ENCODE measurements around the gene GPC6.

The GPC6 gene

DNA sequence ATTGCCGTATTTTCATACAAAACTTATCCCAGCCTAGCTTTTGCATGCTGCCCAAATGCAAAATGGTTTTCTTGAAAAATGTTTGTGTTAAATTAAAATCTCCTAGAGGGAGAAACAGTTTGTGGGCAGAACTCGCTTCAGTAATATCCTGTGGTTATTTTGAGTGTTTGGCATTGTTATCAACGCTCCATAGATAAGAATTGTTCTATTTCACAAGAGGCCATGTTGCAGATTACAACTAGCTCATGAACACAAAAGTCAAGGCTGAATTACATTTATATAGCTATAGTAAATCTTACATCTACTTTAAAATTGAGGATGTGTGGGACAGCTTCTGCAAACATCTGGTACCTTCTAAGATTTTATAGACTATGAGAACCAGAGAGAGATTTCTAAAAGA lies 805.0 kb downstream of the GPC6 start:
- DNase-seq (ENCODE audit: extremely low spot score) = no peak
- ChIA-PET CTCF (interaction anchor here (0.9 to 1.2 kb wide), 2 partner anchors 25 to 330 kb away, joined by 3 read pairs; no protein-coding TSS in a partner anchor), POLR2A (no interaction called here)
- TF ChIP-seq TARDBP (IDR thresholded peaks at IDR 0.05) = no peak
- no peak for TF ChIP-seq CTBP1 (IDR thresholded peaks at IDR 0.05; ENCODE audit: borderline replicate concordance)
- TF ChIP-seq HDGF (IDR thresholded peaks at IDR 0.05; ENCODE audit: borderline replicate concordance) = no peak
- TF ChIP-seq SP1 (IDR thresholded peaks at IDR 0.05) = no peak
- no peak for TF ChIP-seq FOXK2 (IDR thresholded peaks at IDR 0.05)
- no peak for TF ChIP-seq SUZ12 (IDR thresholded peaks at IDR 0.05)
- no peak for TF ChIP-seq FOXM1 (IDR thresholded peaks at IDR 0.05; ENCODE audit: borderline replicate concordance)
- no peak for TF ChIP-seq ELF4 (IDR thresholded peaks at IDR 0.05)
- TF ChIP-seq, protein P1, sequence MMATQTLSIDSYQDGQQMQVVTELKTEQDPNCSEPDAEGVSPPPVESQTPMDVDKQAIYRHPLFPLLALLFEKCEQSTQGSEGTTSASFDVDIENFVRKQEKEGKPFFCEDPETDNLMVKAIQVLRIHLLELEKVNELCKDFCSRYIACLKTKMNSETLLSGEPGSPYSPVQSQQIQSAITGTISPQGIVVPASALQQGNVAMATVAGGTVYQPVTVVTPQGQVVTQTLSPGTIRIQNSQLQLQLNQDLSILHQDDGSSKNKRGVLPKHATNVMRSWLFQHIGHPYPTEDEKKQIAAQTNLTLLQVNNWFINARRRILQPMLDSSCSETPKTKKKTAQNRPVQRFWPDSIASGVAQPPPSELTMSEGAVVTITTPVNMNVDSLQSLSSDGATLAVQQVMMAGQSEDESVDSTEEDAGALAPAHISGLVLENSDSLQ (IDR thresholded peaks at IDR 0.05) = no peak
- TF ChIP-seq L3MBTL2 (conservative IDR thresholded peaks at IDR 0.05) = no peak
- no peak for TF ChIP-seq BHLHE40 (IDR thresholded peaks at IDR 0.05; ENCODE audit: borderline replicate concordance)
- TF ChIP-seq FOXA1 (IDR thresholded peaks at IDR 0.05) = no peak
- no peak for TF ChIP-seq ZNF384 (IDR thresholded peaks at IDR 0.05)

DNA sequence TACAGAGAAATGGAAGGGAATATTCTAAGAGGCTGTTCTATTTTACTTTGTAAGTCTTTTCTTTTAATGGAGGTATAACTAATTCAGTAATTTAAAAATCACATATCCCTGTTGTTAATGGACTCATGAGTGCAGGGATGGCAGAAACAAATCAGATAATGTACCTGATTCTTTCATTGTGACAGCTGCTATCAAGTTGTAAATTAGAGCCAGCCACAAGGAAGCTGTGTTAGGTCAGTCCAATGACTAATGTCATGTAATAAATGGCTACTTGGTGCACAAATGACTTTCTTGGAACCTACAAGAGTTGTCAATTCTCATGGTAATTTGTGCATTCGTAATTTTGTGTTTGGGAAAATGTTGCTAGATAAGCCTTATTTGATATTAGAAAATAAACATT lies 806.5 kb downstream of the GPC6 start:
- CTCF ChIA-PET = no interaction called here
- TF ChIP-seq HDGF (IDR thresholded peaks at IDR 0.05; ENCODE audit: borderline replicate concordance) = no peak
- TF ChIP-seq, protein P1 (IDR thresholded peaks at IDR 0.05) = peak; percentile 26; the same call in 1 of the 2 replicates
- POLR2A ChIA-PET = no interaction called here
- no peak for DNase-seq (ENCODE audit: extremely low spot score)

GRCh38 chr13:94033830-94034642 lies 807.4 kb downstream of the GPC6 start:
- ChIA-PET POLR2A (no interaction called here), CTCF (no interaction called here)
- TF ChIP-seq, protein P1 (IDR thresholded peaks at IDR 0.05) = peak; percentile 52; the same call in 1 of the 2 replicates
- no peak for TF ChIP-seq LEF1 (IDR thresholded peaks at IDR 0.05; ENCODE audit: borderline replicate concordance)
- no peak for DNase-seq (ENCODE audit: extremely low spot score)

DNA sequence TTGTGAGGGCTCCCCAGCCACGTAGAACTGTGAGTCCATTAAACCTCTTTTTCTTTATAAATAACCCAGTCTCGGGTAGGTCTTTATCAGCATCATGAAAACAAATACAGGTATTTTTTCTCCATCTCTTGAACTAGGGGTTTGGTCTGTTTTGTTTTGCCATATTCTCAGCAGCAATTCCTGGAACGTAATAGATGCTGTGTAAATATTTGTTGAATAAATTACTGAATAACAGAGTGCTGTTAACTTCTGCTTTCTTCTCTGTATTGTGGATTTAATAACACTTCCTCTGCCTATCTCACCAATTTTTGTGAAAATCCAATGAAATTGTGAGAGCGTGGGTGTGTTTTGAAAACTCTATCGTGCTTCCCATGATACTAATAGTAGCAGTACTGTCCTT lies 823.4 kb downstream of the GPC6 start:
- CTCF ChIA-PET = no interaction called here
- no peak for DNase-seq (ENCODE audit: extremely low spot score)
- POLR2A ChIA-PET = no interaction called here
- TF ChIP-seq NFRKB (IDR thresholded peaks at IDR 0.05) = no peak
- TF ChIP-seq ELF4 (IDR thresholded peaks at IDR 0.05) = no peak
- no peak for TF ChIP-seq LEF1 (IDR thresholded peaks at IDR 0.05; ENCODE audit: borderline replicate concordance)
- TF ChIP-seq BHLHE40 (IDR thresholded peaks at IDR 0.05; ENCODE audit: borderline replicate concordance) = no peak
- no peak for TF ChIP-seq FOXA1 (IDR thresholded peaks at IDR 0.05)
- no peak for TF ChIP-seq FOXK2 (IDR thresholded peaks at IDR 0.05)
- TF ChIP-seq SP1 (IDR thresholded peaks at IDR 0.05) = no peak
- no peak for TF ChIP-seq CTBP1 (IDR thresholded peaks at IDR 0.05; ENCODE audit: borderline replicate concordance)
- TF ChIP-seq SUZ12 (IDR thresholded peaks at IDR 0.05) = no peak
- TF ChIP-seq FOXM1 (IDR thresholded peaks at IDR 0.05; ENCODE audit: borderline replicate concordance) = no peak
- TF ChIP-seq TARDBP (IDR thresholded peaks at IDR 0.05) = no peak
- TF ChIP-seq, protein P1 (IDR thresholded peaks at IDR 0.05) = no peak
- no peak for TF ChIP-seq ZNF384 (IDR thresholded peaks at IDR 0.05)
- no peak for TF ChIP-seq ARNT (IDR thresholded peaks at IDR 0.05)
- no peak for TF ChIP-seq L3MBTL2 (conservative IDR thresholded peaks at IDR 0.05)
- TF ChIP-seq HDGF (IDR thresholded peaks at IDR 0.05; ENCODE audit: borderline replicate concordance) = no peak

GRCh38 chr13:94050686-94051085 lies 824.1 kb downstream of the GPC6 start:
- POLR2A ChIA-PET = no interaction called here

More at GRCh38 chr13:94050686-94051085, 824.1 kb downstream of the GPC6 start:
- TF ChIP-seq ARNT (IDR thresholded peaks at IDR 0.05) = no peak
- TF ChIP-seq ELF4 (IDR thresholded peaks at IDR 0.05) = no peak
- no peak for TF ChIP-seq HDGF (IDR thresholded peaks at IDR 0.05; ENCODE audit: borderline replicate concordance)
- no peak for TF ChIP-seq ZNF384 (IDR thresholded peaks at IDR 0.05)
- TF ChIP-seq SP1 (IDR thresholded peaks at IDR 0.05) = no peak
- TF ChIP-seq BHLHE40 (IDR thresholded peaks at IDR 0.05; ENCODE audit: borderline replicate concordance) = no peak
- TF ChIP-seq NFRKB (IDR thresholded peaks at IDR 0.05) = no peak
- TF ChIP-seq, protein P1 (IDR thresholded peaks at IDR 0.05) = no peak
- no peak for TF ChIP-seq SUZ12 (IDR thresholded peaks at IDR 0.05)
- TF ChIP-seq TARDBP (IDR thresholded peaks at IDR 0.05) = no peak
- TF ChIP-seq LEF1 (IDR thresholded peaks at IDR 0.05; ENCODE audit: borderline replicate concordance) = no peak
- no peak for TF ChIP-seq FOXA1 (IDR thresholded peaks at IDR 0.05)
- no peak for TF ChIP-seq FOXK2 (IDR thresholded peaks at IDR 0.05)
- no peak for TF ChIP-seq L3MBTL2 (conservative IDR thresholded peaks at IDR 0.05)
- no peak for TF ChIP-seq CTBP1 (IDR thresholded peaks at IDR 0.05; ENCODE audit: borderline replicate concordance)
- TF ChIP-seq FOXM1 (IDR thresholded peaks at IDR 0.05; ENCODE audit: borderline replicate concordance) = no peak
- no peak for DNase-seq (ENCODE audit: extremely low spot score)
- CTCF ChIA-PET = interaction anchor here (1.1 kb wide), 1 partner anchor 1329 kb away, joined by 5 read pairs; no protein-coding TSS in a partner anchor
